Subcutaneous abdominal adipose tissue (tissue), 5 donors: ENCODE measurements around the gene ASTN2.

ENCODE experiments used
- H3K27ac ChIP-seq: one replicate; pipeline ENCODE4 v1.7.0; 2013; ENCODE audit warnings: low read depth, mild to moderate bottlenecking, inconsistent platforms, low read length, moderate library complexity
- H3K27me3 ChIP-seq, 5 donors: one replicate each; pipeline ENCODE4 v1.7.0; 2013; ENCODE audit warnings: low read length in 5 of 5, inconsistent platforms in 1 of 5; ENCODE audit not compliant: control insufficient read depth in 5 of 5, insufficient read depth in 4 of 5
- H3K36me3 ChIP-seq, 5 donors: one replicate each; pipeline ENCODE4 v1.7.0; 2013; ENCODE audit warnings: low read length in 5 of 5; ENCODE audit not compliant: control insufficient read depth in 5 of 5, insufficient read depth in 5 of 5
- H3K4me1 ChIP-seq, 5 donors: one replicate each; pipeline ENCODE4 v1.7.0; 2013; ENCODE audit warnings: low read length in 5 of 5, mild to moderate bottlenecking in 3 of 5, moderate library complexity in 1 of 5; ENCODE audit not compliant: control insufficient read depth in 5 of 5, insufficient read depth in 5 of 5
- H3K4me3 ChIP-seq, 5 donors: one replicate each; pipeline ENCODE4 v1.7.0; 2013; ENCODE audit warnings: low read length in 5 of 5, low read depth in 1 of 5
- H3K9ac ChIP-seq, 5 donors: one replicate each; pipeline ENCODE4 v1.7.0; 2013; ENCODE audit warnings: low read length in 5 of 5, mild to moderate bottlenecking in 4 of 5, moderate library complexity in 3 of 5
- H3K9me3 ChIP-seq, 5 donors: one replicate each; pipeline ENCODE4 v1.7.0; 2013; ENCODE audit warnings: low read length in 5 of 5; ENCODE audit not compliant: control insufficient read depth in 5 of 5
- donor health status: healthy.
- donor health status: healthy.
- donor health status: healthy.
- donor health status: healthy.
- donor health status: healthy.

ASTN2 gene

GRCh38 chr9:116391306-116391900 lies 1023.5 kb downstream of the ASTN2 start:
- Histone ChIP-seq H3K27ac (no peak overlapping the region), H3K27me3 (no peaks in the 10 kb centered on the region), H3K36me3 (peaks cover 0 to 3% (median 0%) of the 10 kb centered on the region in 5 donors), H3K9me3 (no peaks in the 10 kb centered on the region), H3K9ac (no peak overlapping the region), H3K4me1 (no peaks in the 10 kb centered on the region), H3K4me3 (no peak overlapping the region)

GRCh38 chr9:116390303-116391228 lies 1024.3 kb downstream of the ASTN2 start:
- Histone ChIP-seq H3K36me3 (peaks cover 0 to 3% (median 0%) of the 10 kb centered on the region in 5 donors), H3K27me3 (no peaks in the 10 kb centered on the region), H3K9ac (no peak overlapping the region), H3K27ac (no peak overlapping the region), H3K9me3 (no peaks in the 10 kb centered on the region), H3K4me1 (no peaks in the 10 kb centered on the region), H3K4me3 (no peak overlapping the region)

- Histone ChIP-seq H3K27ac (no peak overlapping the region), H3K9me3 (no peaks in the 10 kb centered on the region), H3K4me1 (no peaks in the 10 kb centered on the region), H3K9ac (no peak overlapping the region), H3K36me3 (peaks cover 0 to 3% (median 0%) of the 10 kb centered on the region in 5 donors), H3K4me3 (no peak overlapping the region), H3K27me3 (no peaks in the 10 kb centered on the region)
Measured at GRCh38 chr9:116389541-116390302, 1025.1 kb downstream of the ASTN2 start.

GRCh38 chr9:116387934-116388698 lies 1026.7 kb downstream of the ASTN2 start:
- no peaks in the 10 kb centered on the region for H3K9me3 ChIP-seq
- H3K27ac ChIP-seq = no peak overlapping the region
- H3K9ac ChIP-seq = no peak overlapping the region
- no peaks in the 10 kb centered on the region for H3K27me3 ChIP-seq
- H3K36me3 ChIP-seq = peaks cover 0 to 3% (median 0%) of the 10 kb centered on the region in 5 donors
- no peaks in the 10 kb centered on the region for H3K4me1 ChIP-seq
- H3K4me3 ChIP-seq = no peak overlapping the region

GRCh38 chr9:116383936-116384335 lies 1030.9 kb downstream of the ASTN2 start:
- no peaks in the 10 kb centered on the region for H3K27me3 ChIP-seq
- no peak overlapping the region for H3K4me3 ChIP-seq
- no peak overlapping the region for H3K9ac ChIP-seq
- peaks cover 0 to 3% (median 0%) of the 10 kb centered on the region in 5 donors for H3K36me3 ChIP-seq
- H3K4me1 ChIP-seq = no peaks in the 10 kb centered on the region
- H3K27ac ChIP-seq = no peak overlapping the region
- no peaks in the 10 kb centered on the region for H3K9me3 ChIP-seq

GRCh38 chr9:116383133-116383532 lies 1031.7 kb downstream of the ASTN2 start:
- Histone ChIP-seq H3K36me3 (no peaks in the 10 kb centered on the region), H3K4me3 (no peak overlapping the region), H3K9ac (no peak overlapping the region), H3K9me3 (no peaks in the 10 kb centered on the region), H3K27ac (no peak overlapping the region), H3K4me1 (no peaks in the 10 kb centered on the region), H3K27me3 (no peaks in the 10 kb centered on the region)

DNA sequence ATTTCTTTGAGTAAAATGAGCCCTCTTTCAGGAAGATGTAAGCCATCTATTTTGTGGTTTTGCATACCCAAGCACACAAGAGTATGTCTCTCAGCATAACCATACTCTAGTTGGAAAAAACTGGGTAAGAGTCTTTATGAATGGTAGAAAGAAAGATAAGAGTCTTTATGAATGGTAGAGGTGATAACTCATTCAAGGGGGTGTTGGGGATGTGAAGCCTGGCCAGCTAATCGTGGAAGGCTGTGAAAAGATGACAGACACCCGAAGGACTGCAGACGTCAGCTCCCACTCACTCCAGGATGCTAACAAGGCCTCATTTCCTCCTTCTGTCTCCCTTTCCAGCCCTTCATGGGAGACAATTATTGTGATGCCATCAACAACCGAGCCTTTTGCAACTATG lies 1032.8 kb downstream of the ASTN2 start:
- Histone ChIP-seq H3K36me3 (no peaks in the 10 kb centered on the region), H3K27me3 (no peaks in the 10 kb centered on the region), H3K27ac (no peak overlapping the region), H3K9me3 (no peaks in the 10 kb centered on the region), H3K4me3 (no peak overlapping the region), H3K4me1 (no peaks in the 10 kb centered on the region), H3K9ac (no peak overlapping the region)

DNA sequence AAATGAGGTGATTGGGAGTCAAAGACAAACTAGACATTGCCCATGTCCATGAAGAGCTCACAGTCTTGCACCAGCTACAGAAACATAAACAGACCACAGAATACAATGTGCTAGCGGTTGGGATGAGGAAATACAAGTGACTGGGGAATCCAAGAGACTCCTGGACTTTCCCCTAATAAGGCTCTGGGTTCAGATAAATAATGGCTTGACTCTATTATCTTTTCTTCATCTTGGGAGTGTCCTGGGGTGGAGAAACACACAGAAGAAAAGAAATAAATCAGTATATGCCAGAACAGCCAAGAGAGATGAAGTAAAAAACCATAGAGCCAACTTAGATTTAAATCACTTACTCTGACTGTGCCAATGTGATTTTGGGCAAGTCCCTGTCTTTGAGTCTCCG lies 1033.5 kb downstream of the ASTN2 start:
- Histone ChIP-seq H3K27ac (no peak overlapping the region), H3K4me3 (no peak overlapping the region), H3K9me3 (no peaks in the 10 kb centered on the region), H3K4me1 (no peaks in the 10 kb centered on the region), H3K36me3 (no peaks in the 10 kb centered on the region), H3K27me3 (no peaks in the 10 kb centered on the region), H3K9ac (no peak overlapping the region)

- no peak overlapping the region for H3K27ac ChIP-seq
- H3K4me1 ChIP-seq = no peaks in the 10 kb centered on the region
- H3K4me3 ChIP-seq = no peak overlapping the region
- no peaks in the 10 kb centered on the region for H3K36me3 ChIP-seq
- no peak overlapping the region for H3K9ac ChIP-seq
- no peaks in the 10 kb centered on the region for H3K27me3 ChIP-seq
- H3K9me3 ChIP-seq = no peaks in the 10 kb centered on the region
Measured at GRCh38 chr9:116380496-116380995, 1034.3 kb downstream of the ASTN2 start.
